Testis (tissue), 2 donors: ENCODE measurements around the gene SPDYA.

Source experiments
- CTCF ChIP-seq, 3 experiments: fragments of 450-650 bp in 2 of 3; fragments of 200-600 bp in 1 of 3; sonication (generic) in 1 of 3; IDR thresholded peaks; one replicate each; pipeline ENCODE4 v1.5.1; 2016 to 2019; ENCODE audit warnings: antibody characterized with exemption in 3 of 3, mild to moderate bottlenecking in 2 of 3, moderate library complexity in 1 of 3
- POLR2A ChIP-seq: fragments of 450-650 bp; IDR thresholded peaks from one replicate; pipeline ENCODE4 v1.6.1; 2017; ENCODE audit warnings: antibody characterized with exemption, mild to moderate bottlenecking, moderate library complexity

- TF ChIP-seq CTCF (IDR thresholded peaks at IDR 0.05) (no peak), POLR2A (no peak)
Measured at GRCh38 chr2:28782423-28782822, 28.2 kb upstream of the SPDYA start.
